GM19239 (cell line): Measurements from ENCODE around the gene CRYGD.
"Not testable (repeated sequence)": the region's sequence is repeated elsewhere in the genome, so short reads cannot be mapped to it uniquely, and the experiment has no call there.

Experiments used
- DNase-seq: peaks from one replicate; pipeline ENCODE4 v3.0.0; 2011; ENCODE audit warnings: low spot score; ENCODE audit not compliant: insufficient read length
- FAIRE-seq: peaks from 2 replicates; lab custom pipeline; 2011; peaks lifted over from hg19 to GRCh38; lab: Jason Lieb, UNC

The CRYGD gene

DNA sequence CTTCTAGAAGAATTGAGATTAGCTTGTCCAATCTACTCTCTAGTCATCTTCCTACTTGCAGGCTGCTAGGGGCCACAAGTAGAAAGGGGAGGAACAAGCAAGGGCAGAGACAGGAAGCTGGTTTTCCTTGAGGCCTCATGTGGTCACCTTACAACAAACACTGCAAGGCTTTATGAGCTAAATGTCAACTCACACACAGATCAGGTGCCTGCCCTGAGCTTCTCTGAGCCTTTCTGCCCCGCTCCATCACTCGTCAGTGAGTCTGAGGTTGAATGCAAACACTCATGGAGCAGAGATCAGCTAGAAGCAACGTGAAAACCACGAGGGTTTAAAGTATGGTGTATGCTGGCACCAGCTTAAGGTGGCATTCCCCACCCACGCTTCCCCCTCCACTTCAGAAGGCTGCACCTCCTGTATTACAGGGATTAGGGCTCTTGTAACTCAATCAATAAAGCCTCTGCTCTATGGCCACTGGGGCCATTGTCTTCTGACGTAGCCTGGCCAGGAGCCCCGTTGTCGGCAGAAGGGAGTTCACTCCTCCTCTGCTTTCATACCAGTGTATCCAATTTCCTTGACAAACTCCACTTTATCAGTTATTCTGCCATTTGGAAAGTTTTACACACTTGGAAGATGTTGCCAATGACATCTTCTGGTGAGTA is 10.7 kb upstream of the CRYGD start:
- no peak for FAIRE-seq
- no peak for DNase-seq

DNA sequence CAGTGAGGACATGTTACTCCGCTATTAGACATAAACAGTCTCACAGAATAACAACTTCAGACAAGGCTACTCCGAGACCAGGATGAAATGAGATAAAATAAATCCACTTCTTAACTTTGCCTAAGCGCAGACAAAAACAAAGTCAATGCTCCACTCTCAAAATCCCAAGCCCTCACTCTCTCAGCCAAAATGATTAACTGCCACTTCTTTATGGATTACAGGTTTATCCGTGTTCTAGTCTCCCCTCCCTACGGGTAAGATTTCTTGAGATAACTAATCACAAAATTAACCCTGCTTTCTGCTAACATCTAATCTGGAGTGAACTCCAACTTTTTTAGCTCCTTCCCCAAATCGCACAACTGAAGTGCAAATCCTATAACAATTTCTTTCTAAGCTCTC is 6.4 kb upstream of the CRYGD start:
- no peak for DNase-seq
- FAIRE-seq, result no peak

DNA sequence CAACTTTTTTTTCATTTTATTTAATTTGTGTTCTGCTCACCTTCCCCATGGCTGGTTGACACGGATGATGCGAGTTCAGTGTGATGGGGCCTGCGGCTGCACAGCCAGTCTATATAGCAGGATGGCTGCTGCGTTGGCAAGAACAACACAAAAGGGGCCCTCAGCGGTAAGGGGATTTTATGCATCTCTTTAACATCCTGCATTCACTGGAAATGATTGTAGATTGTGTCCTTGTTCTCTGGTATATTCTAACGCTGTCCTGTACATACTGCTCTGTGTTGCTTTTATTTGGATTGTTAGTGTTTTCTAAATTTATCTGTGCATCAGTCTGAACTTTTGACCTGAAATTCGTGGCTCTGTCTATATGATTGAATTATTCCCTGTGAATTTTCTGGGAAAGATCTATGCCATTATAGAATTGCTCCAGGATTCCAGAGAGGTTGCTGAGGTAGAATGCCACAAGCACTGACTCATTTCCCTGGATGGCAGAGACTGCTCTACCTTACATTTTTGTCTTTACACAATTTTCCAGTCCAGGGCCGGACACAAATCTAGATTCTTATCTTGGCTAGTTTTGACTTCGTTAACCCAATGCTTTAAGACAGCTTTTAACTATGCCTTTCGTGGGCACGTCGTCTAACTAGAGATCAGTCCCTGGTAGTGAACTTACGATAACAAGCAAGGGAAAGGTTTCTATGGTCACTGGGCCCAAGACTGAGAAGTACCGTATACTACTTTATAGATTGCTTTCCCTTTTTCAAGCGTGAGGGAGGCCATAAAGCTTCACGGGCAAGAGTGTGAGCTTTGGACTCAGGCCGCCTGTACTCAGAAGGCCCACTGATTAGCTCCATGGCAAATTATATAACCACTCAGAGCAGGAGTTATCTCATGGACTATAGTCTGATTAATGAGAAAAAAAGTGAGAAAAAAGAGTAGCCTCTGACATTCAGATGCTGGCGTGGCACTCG is 5.7 kb upstream of the CRYGD start, which contains the start of gene CRYGC:
TSS of gene CRYGC (minus strand) at position 85 of the 968 bp plus-strand sequence. CDS start at position 49, 36 bp downstream.
- no peak for FAIRE-seq
- no peak for DNase-seq

DNA sequence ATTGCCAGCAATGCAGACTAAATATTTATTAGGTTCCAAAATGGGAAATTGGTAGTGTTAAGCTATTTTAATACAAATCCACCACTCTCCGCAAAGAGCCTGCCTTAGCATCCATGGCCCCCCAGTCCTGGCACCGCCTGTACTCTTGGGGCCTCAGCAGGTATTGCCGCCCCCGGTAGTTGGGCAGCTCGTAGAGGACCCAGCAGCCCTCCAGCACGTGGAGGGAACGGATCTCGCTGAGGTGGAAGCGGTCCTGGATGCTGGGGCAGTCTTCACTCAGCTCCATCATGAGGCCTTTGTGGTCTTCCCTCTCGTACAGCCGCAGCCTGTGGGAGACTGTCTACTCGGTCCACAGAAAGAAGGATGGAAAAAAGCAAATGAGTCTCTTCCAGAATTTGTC is 3.8 kb upstream of the CRYGD start:
- FAIRE-seq (no peak), DNase-seq (no peak)

DNA sequence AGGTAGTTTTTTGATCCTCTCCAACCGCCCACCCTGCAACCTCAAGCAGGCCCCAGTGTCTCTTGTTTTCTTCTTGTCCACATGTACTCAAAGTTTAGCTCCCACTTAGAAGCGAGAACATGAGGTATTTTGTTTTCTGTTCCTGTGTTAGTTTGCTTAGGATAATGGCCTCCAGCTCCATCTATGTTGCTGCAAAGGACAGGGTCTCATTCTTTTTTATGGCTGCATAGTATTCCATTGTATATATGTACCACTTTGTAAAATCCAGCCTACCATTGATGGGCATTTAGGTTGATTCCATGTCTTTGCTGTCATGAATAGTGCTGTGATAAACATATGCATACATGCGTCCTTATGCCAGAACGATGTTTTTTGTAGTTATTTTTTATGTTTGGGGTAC is 2.8 kb upstream of the CRYGD start:
- FAIRE-seq (no peak), DNase-seq (no peak)

DNA sequence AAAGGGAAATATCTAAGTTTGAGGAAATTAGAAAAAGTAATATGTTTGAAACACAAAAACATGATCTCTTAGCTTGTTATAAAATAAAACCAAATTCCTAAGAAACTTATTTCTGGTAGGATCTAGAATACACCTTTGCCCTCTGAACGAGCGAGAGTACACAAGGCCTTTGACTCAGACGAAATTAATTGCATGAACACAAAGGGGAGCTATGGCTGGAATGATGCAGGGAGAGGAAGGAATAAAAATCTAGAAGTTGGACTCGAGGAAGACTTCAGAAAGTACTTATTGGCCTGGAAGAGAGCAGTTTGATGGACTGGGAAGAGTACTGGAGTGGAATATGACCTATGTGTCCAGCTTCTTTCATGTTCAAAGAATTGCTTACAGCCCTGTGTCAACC is 927 bp upstream of the CRYGD start:
- DNase-seq, result no peak
- no peak for FAIRE-seq

DNA sequence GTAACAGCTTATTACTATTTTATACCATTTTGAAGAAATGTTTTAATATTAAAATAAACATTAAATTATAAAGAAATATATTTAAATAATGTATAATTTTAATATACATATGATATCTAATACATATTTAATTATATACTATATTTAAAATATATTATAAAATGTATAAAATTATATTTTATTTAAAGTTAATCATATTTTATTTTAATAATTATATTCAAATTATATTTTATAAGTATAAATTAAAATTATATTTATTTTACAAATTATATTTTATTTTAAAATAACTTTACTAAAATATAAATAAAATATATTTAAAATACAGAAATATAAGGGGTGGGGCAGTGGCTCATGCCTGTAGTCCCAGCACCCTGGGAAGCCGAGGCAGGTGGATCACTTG is 2.1 kb downstream of the CRYGD start:
- DNase-seq (no peak), FAIRE-seq (no peak)

DNA sequence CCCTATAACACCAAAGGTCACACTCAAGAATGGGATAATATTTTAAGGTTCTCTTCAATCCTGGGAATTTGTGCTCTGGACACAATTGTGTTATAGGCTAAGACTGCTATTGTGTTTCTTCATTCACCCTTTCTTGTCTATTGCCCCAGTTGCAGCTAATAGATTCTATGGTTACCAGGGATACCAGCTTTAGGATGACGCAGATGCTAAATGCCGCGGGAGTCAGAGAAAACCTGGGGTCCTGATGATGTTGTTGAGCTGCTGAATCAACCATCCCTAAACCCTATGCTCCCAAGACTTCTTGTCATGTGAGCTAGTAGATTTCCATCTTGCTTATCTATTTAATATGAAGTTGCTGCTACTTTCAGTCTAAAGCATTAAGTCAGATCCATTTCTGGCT is 5.4 kb downstream of the CRYGD start:
- DNase-seq (no peak), FAIRE-seq (no peak)

DNA sequence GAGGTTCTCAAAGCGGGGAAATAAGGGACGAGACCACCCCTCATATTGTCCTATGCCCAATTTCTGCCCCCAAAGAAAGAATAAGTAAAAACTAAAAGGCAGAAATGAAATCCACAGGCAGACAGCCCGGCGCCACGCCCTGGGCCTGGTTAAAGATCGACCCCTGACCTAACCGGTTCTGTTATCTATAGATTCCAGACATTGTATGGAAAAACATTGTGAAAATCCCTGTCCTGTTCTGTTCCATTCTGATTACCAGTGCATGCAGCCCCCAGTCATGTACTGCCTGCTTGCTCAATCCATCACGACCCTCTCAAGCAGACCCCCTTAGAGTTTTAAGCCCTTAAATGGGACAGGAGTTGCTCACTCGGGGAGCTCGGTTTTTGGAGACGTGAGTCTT is 6.9 kb downstream of the CRYGD start:
- DNase-seq, FAIRE-seq: not testable (repeated sequence)

DNA sequence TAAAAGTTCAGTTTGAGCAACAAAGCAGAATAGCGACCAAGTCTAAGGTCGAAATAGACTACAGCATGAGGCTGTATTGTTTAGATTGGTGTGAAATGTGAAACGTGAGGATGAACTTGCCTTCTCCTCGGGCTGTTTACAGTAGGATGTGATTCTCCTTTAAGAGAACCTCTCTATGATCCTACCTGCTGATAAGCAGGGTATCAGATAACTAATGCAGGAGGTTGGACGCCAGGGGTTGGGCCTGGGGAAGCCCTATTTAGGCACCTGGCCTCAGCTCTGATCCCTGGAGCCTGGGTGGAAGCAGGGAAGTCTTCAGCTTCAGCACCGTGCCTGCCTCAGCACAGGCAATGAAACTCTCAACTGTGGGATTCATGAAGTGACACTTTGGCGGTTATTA is 11.4 kb downstream of the CRYGD start:
- DNase-seq, result no peak
- no peak for FAIRE-seq

DNA sequence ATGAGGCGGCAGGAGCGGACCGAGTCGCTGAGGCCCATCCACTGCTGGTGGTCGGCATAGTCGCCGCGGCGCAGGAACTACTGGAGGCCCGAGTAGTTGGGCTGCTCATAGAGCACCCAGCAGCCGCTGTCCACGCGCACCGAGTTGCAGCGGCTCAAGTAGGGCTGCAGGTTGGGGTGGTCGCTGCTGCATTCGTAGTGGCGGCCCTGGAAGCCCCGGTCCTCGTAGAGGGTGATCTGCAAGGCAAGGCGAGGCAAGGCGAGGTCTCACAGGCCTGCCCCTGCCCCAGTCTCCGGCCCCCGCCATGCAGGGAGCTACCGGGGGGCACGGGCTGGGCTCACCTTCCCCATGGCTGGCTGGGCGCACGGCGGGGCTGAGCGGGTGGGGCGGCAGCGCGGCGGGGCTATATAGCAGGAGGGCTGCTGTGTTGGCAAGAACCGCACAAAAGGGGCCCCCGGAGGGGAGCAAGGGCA is 12.0 kb downstream of the CRYGD start:
- FAIRE-seq, DNase-seq: not testable (repeated sequence)

DNA sequence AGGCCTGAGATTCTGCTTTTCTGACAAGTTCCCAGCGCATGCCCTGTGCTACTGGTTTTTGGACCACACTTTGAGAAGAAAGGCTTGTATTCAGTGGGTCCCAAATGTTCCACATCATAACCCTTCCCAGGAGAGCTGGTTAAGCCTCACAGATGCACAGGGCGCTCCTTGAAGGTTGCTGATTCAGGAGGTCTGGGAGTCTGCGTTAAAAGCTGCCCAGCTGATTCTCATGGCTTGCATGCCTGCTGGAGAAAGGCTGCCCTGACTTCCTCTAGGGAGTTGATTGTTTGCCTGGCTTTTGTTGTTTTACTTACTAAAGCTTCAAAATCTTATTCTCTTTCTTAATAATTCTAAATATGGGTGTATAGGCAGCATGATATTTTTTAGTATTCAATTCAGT is 20.7 kb downstream of the CRYGD start:
- FAIRE-seq (no peak), DNase-seq (no peak)

DNA sequence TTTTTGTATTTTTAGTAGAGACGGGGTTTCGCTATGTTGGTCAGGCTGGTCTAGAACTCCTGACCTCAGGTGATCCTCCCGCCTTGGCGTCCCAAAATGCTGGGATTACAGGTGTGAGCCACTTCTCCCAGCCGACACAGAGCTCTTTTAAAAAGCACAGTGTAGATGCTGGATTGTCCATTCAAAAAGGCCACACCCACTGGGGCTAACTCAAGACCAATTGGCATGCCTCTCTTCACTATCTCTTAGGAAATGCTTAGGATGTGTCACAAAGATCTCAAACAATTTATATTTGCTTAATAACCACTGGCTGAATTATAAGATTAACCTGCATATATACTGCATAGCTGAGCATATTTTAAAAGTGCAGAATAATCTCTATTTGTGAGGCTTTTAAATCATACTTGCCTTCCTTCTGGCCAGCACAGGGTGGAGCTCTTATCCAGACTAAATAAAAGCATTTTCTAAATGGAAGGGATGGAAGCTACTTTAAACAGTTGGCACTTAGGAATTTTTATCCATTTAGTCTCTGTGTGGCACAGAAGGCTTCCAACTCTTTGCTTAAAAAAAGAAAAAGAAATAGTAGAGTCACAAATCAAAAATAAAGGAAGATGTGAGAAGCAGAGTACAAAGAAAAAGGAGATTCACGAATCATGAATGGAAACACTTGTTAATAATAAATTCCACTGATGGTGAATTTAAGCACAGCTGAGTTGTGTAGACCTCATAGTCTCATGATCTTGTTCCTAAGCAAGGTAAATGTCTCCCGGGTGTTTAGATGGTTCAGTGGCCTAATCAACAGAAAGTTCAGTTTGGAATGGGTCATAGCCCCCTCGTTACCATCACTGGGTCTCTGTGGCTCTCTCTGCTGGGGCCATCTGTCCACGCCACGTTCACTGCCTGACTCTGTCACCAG is 22.4 kb downstream of the CRYGD start:
- DNase-seq, result no peak
- no peak for FAIRE-seq

DNA sequence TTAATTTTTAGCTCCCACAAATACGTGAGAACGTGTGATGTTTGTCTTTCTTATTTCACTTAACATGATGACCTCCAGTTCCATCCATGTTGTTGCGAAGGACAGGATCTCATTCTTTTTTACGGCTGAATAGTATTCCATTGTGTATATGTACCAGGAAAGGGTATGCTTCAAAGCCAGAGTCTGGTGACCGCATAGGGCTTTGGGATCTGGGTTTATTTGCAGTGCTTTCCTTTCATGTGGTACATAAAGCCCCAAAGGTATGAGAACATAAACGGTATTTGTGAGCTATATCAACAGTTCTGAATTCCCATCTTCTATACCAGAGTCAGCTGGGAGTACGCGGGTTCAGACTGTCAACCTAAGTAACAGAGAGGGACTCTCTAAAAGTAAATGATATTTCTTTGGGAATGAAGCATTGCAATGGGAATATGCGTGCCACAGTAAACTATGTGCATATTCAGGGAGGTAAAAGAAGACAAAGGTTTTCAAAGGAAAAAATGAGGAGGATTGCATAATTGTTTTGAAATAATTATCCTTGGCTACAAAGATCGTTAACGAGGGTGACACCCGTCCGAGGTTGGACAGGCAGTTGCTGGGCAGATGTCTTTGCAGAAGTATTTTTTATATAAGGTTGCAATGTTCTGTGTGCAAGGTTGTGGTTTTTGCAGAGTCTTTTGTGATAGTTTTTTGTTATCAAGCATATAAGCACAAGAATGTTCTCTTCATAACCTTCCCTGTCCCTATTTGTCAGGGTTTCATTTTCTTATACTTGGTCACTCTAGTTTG is 24.4 kb downstream of the CRYGD start:
- no peak for DNase-seq
- no peak for FAIRE-seq

DNA sequence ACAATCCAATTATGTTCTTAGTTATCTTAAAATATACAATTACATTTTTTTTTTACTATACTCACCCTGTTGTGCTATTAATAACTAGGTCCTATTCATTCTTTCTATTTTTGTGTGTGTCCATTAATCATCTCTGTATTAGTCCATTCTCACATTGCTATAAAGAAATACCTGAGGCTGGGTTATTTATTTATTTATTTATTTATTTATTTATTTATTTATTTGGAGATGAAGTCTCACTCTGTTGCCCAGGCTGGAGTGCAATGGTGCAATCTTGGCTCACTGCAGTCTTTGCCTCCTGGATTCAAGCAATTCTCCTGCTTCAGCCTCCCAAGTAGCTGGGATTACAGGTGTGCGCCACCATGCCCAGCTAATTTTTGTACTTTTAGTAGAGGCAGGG is 25.6 kb downstream of the CRYGD start:
- DNase-seq, result not testable (repeated sequence)

DNA sequence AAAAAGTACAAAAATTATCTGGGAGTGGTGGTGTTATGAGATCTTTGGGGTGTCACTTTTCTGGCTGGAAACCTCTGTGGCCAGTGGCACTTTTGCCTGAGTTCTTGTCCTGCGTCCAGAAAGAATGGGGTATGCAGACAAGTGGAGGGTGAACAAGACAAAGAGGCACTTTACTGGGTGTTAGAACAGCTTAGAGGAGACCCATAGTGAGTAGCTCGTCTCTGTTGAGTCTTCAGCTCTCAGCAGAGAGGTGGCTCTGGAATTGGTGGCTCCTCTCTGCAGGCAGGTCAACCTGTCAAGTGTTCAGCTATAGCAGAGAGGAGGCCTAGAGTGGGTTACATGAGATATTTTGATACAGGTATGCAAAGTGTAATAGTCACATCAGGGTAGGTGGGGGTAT is 26.1 kb downstream of the CRYGD start:
- no peak for FAIRE-seq

More for the DNA sequence above, 25.6 kb downstream of the CRYGD start:
- FAIRE-seq, result not testable (repeated sequence)

DNA sequence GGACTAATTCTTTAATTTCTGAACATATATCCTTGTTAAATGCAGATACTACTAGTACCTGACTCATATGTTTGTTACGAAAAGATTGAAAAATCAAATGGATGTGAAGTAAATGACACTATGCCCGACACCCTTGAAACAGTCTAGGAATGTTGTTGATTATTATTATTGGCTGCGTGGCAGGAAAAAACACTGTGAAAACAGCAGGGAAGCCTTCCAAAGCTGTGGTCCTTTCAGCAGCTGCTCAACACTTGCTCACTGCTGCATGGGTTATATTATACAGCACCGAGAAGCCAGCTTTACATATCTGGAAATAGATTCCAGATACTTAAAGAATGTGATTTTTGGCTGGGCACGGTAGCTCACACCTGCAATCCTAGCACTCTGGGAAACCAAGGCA is 26.5 kb downstream of the CRYGD start:
- no peak for DNase-seq
- FAIRE-seq, result no peak

More for the DNA sequence above, 26.1 kb downstream of the CRYGD start:
- DNase-seq, result no peak

DNA sequence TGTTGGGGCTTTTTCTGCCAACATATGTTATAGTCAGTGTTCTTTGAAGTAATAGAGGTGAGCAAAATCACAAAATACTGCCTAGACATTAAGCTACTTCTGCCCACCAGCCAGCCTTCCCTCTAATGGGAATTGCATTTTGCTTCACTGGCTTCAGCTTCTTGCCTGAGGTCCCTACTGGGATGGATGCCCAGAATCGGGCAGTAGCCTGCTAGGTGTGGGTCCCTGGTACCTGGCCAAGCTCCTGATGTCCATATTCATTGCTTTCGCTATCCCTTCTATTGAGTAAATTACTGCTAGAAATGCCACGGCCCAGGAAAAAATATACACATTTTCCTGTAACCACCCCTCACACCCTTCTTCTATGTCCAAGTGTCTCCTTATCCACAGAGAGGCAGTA is 27.0 kb downstream of the CRYGD start:
- DNase-seq (no peak), FAIRE-seq (no peak)

DNA sequence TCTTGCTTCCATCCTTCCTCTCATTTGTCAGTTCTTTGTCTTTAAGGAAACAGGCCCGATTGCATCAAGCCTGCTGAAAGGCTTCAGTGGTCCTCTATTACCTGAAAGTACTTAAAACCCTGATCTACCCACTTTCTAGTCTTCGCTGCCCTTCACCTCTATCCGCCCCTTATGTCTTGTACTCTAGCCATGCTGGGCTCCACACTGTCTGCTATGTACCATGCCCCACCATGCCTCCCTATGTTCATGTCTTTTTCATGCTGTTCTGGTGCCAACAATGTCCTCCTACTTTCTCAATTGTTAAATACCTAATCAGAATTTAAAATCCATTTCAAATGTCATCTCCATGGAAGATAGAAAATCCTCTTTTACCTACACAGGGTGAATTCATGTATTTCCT is 28.2 kb downstream of the CRYGD start:
- FAIRE-seq (no peak), DNase-seq (no peak)
